Stimulated activated CD8-positive, alpha-beta memory T cell treated with anti-CD3 and anti-CD28 coated beads, Interleukin-4, amount 100 ng/mL, for 1 hour (primary cell): ENCODE data around the gene ABT1.

Source experiments
- DNase-seq, 2 donors: peaks; one replicate each; pipeline ENCODE4 v3.0.0-alpha.2; 2020; ENCODE audit warnings: low read depth in 2 of 2, low spot score in 1 of 2

ABT1 gene

GRCh38 chr6:26571592-26572296, 25.0 kb upstream of the ABT1 start:
- no peak for DNase-seq

GRCh38 chr6:26575494-26575939, 21.2 kb upstream of the ABT1 start:
- DNase-seq: no peak

- no peak for DNase-seq
Observed at GRCh38 chr6:26576407-26576843, 20.3 kb upstream of the ABT1 start.

GRCh38 chr6:26576929-26577719, 19.6 kb upstream of the ABT1 start:
- DNase-seq: no peak

- no peak for DNase-seq
Observed at GRCh38 chr6:26577720-26578072, 19.1 kb upstream of the ABT1 start.

GRCh38 chr6:26578279-26578678, 18.5 kb upstream of the ABT1 start:
- no peak for DNase-seq

- no peak for DNase-seq
Observed at GRCh38 chr6:26578741-26579140, 18.0 kb upstream of the ABT1 start.

- no peak for DNase-seq
Observed at GRCh38 chr6:26581164-26581915, 15.4 kb upstream of the ABT1 start.

GRCh38 chr6:26588965-26589364, 7.8 kb upstream of the ABT1 start:
- DNase-seq: no peak

GRCh38 chr6:26592649-26593048, 4.1 kb upstream of the ABT1 start:
- no peak for DNase-seq

- no peak for DNase-seq
Observed at GRCh38 chr6:26593278-26594130, 3.2 kb upstream of the ABT1 start.

- no peak for DNase-seq
Observed at GRCh38 chr6:26594131-26594498, 2.6 kb upstream of the ABT1 start.

- DNase-seq: no peak
Observed at GRCh38 chr6:26594730-26595632, 1.8 kb upstream of the ABT1 start.

GRCh38 chr6:26595669-26596269, 984 bp upstream of the ABT1 start:
- peak; percentile 68 to 77 for DNase-seq

- no peak for DNase-seq
Observed at GRCh38 chr6:26597389-26597766, 625 bp downstream of the ABT1 start.

- DNase-seq: no peak
Observed at GRCh38 chr6:26597821-26598220, 1.1 kb downstream of the ABT1 start.

GRCh38 chr6:26598267-26598666, 1.5 kb downstream of the ABT1 start:
- DNase-seq: no peak

- DNase-seq: no peak
Observed at GRCh38 chr6:26599134-26599533, 2.4 kb downstream of the ABT1 start.

GRCh38 chr6:26599591-26599990, 2.8 kb downstream of the ABT1 start:
- no peak for DNase-seq

GRCh38 chr6:26600759-26601158, 4.0 kb downstream of the ABT1 start:
- DNase-seq: no peak
